ENCODE measurements around the gene NETO2.

Gene NETO2

GRCh38 chr16:47054306-47054705 is 89.4 kb downstream of the NETO2 start (continued):
- TF ChIP-seq ZBTB10 (tag by site-specific recombination; IDR thresholded peaks at IDR 0.05): no peak
- no peak for TF ChIP-seq ZBTB8A (tag by site-specific recombination; IDR thresholded peaks at IDR 0.05)

GRCh38 chr16:47053895-47054294 is 89.8 kb downstream of the NETO2 start:
- ChIA-PET POLR2A (no interaction called here), CTCF (no interaction called here)
- H3K27ac ChIP-seq (ENCODE audit: extremely low read depth, low read depth, low read length): no peak overlapping the region
- no peaks in the 10 kb centered on the region for H3K4me1 ChIP-seq (ENCODE audit: control insufficient read depth, insufficient read depth, low read length)
- H3K9me3 ChIP-seq (ENCODE audit: control insufficient read depth, insufficient read depth, low read depth, low read length): no peaks in the 10 kb centered on the region
- H3K4me3 ChIP-seq (ENCODE audit: low read depth, low read length): no peak overlapping the region
- no peaks in the 10 kb centered on the region for H3K36me3 ChIP-seq (ENCODE audit: control insufficient read depth in 2 of 2, insufficient read depth in 1 of 2, low read length in 2 of 2)
- TF ChIP-seq ZNF677 (tag by site-specific recombination; IDR thresholded peaks at IDR 0.05): no peak
- TF ChIP-seq MYNN (tag by site-specific recombination; IDR thresholded peaks at IDR 0.05; ENCODE audit: borderline replicate concordance): no peak
- TF ChIP-seq RBAK (tag by site-specific recombination; IDR thresholded peaks at IDR 0.05): no peak
- no peak for TF ChIP-seq ZNF518A (tag by site-specific recombination; conservative IDR thresholded peaks at IDR 0.05; ENCODE audit: low read depth)
- no peak for TF ChIP-seq ZNF777 (tag by site-specific recombination; IDR thresholded peaks at IDR 0.05; ENCODE audit: borderline replicate concordance)
- no peak for TF ChIP-seq GFI1B (tag by site-specific recombination; IDR thresholded peaks at IDR 0.05)
- no peak for TF ChIP-seq ZEB2 (tag by site-specific recombination; IDR thresholded peaks at IDR 0.05)
- TF ChIP-seq ZNF341 (tag by site-specific recombination; IDR thresholded peaks at IDR 0.05; ENCODE audit: low read depth): no peak
- no peak for TF ChIP-seq ZNF280C (tag by site-specific recombination; IDR thresholded peaks at IDR 0.05)
- TF ChIP-seq ZNF354C (tag by site-specific recombination; IDR thresholded peaks at IDR 0.05; ENCODE audit: borderline replicate concordance, low read depth): no peak
- no peak for TF ChIP-seq TSHZ1 (tag by site-specific recombination; IDR thresholded peaks at IDR 0.05; ENCODE audit: borderline replicate concordance)
- no peak for TF ChIP-seq ZNF449 (tag by site-specific recombination; IDR thresholded peaks at IDR 0.05)
- no peak for TF ChIP-seq HOXC10 (CRISPR knock-in tag; IDR thresholded peaks at IDR 0.05)
- no peak for TF ChIP-seq ZNF10 (tag by site-specific recombination; IDR thresholded peaks at IDR 0.05)
